ENCODE measurements around the gene DLGAP4.
"Not testable (repeated sequence)": the region's sequence is repeated elsewhere in the genome, so short reads cannot be mapped to it uniquely, and the experiment has no call there.

DLGAP4 gene

GRCh38 chr20:36469973-36470372 lies 163.8 kb downstream of the DLGAP4 start:
- no peak for DNase-seq (ENCODE audit: low read depth)
- H3K4me3 ChIP-seq (ENCODE audit: control insufficient read depth, low read depth, low read length), result no peak overlapping the region
- no peak for TF ChIP-seq CTCF (conservative IDR thresholded peaks at IDR 0.05; ENCODE audit: control insufficient read depth, insufficient read depth, low read depth, low read length)

GRCh38 chr20:36471885-36472636 lies 165.9 kb downstream of the DLGAP4 start:
- DNase-seq (ENCODE audit: low read depth), result no peak
- H3K4me3 ChIP-seq (ENCODE audit: control insufficient read depth, low read depth, low read length), result no peak overlapping the region
- no peak for TF ChIP-seq CTCF (conservative IDR thresholded peaks at IDR 0.05; ENCODE audit: control insufficient read depth, insufficient read depth, low read depth, low read length)

- DNase-seq (ENCODE audit: low read depth), result no peak
- H3K4me3 ChIP-seq (ENCODE audit: control insufficient read depth, low read depth, low read length), result no peak overlapping the region
- no peak for TF ChIP-seq CTCF (conservative IDR thresholded peaks at IDR 0.05; ENCODE audit: control insufficient read depth, insufficient read depth, low read depth, low read length)
Measured at GRCh38 chr20:36472637-36473090, 166.5 kb downstream of the DLGAP4 start.

- no peak for TF ChIP-seq CTCF (conservative IDR thresholded peaks at IDR 0.05; ENCODE audit: control insufficient read depth, insufficient read depth, low read depth, low read length)
- H3K4me3 ChIP-seq (ENCODE audit: control insufficient read depth, low read depth, low read length), result no peak overlapping the region
- no peak for DNase-seq (ENCODE audit: low read depth)
Measured at GRCh38 chr20:36473164-36473563, 167.0 kb downstream of the DLGAP4 start.

- TF ChIP-seq CTCF (conservative IDR thresholded peaks at IDR 0.05; ENCODE audit: control insufficient read depth, insufficient read depth, low read depth, low read length), result no peak
- DNase-seq (ENCODE audit: low read depth), result no peak
- H3K4me3 ChIP-seq (ENCODE audit: control insufficient read depth, low read depth, low read length), result no peak overlapping the region
Measured at GRCh38 chr20:36474563-36474962, 168.4 kb downstream of the DLGAP4 start.

- peak; percentile 45 for DNase-seq (ENCODE audit: low read depth)
- not testable (repeated sequence) for H3K4me3 ChIP-seq (ENCODE audit: control insufficient read depth, low read depth, low read length)
Measured at GRCh38 chr20:36475054-36475453, 168.9 kb downstream of the DLGAP4 start.

- DNase-seq (ENCODE audit: low read depth), result no peak
- no peak overlapping the region for H3K4me3 ChIP-seq (ENCODE audit: control insufficient read depth, low read depth, low read length)
- no peak for TF ChIP-seq CTCF (conservative IDR thresholded peaks at IDR 0.05; ENCODE audit: control insufficient read depth, insufficient read depth, low read depth, low read length)
Measured at GRCh38 chr20:36477475-36477874, 171.3 kb downstream of the DLGAP4 start.
